Neural progenitor cell (in vitro differentiated cells): ENCODE measurements around the gene ME2. TPM values are rescaled to one million over a fixed set of nuclear protein-coding genes. Genes with fewer than 3 reads are reported as not detected.

ENCODE experiments used
- DNase-seq: peaks from one replicate; pipeline ENCODE4 v3.0.0-alpha.2; 2016; ENCODE audit warnings: low spot score
- H2AFZ ChIP-seq: fragments of 200-600 bp; sonication (generic); replicated peaks from 2 replicates; pipeline ENCODE4 v1.6.1; 2016; ENCODE audit warnings: antibody characterized with exemption
- H3F3A ChIP-seq: fragments of 200-600 bp; sonication (generic); 2 replicates; pipeline ENCODE4 v1.6.1; 2016; ENCODE audit warnings: antibody characterized with exemption, low read depth
- H3K27ac ChIP-seq: fragments of 200-600 bp; sonication (generic); 2 replicates; pipeline ENCODE4 v1.5.1; 2016; ENCODE audit warnings: mild to moderate bottlenecking
- H3K27me3 ChIP-seq: fragments of 200-600 bp; sonication (generic); 2 replicates; pipeline ENCODE4 v1.6.1; 2016; ENCODE audit warnings: mild to moderate bottlenecking, moderate library complexity
- H3K36me3 ChIP-seq: fragments of 200-600 bp; sonication (generic); 2 replicates; pipeline ENCODE4 v1.5.1; 2016
- H3K4me1 ChIP-seq: fragments of 200-600 bp; sonication (generic); 2 replicates; pipeline ENCODE4 v1.6.1; 2016; ENCODE audit warnings: mixed run types
- H3K4me2 ChIP-seq: fragments of 200-600 bp; sonication (generic); 2 replicates; pipeline ENCODE4 v1.6.1; 2016
- H3K4me3 ChIP-seq: fragments of 200-600 bp; sonication (generic); 2 replicates; pipeline ENCODE4 v1.5.1; 2016
- H3K79me2 ChIP-seq: fragments of 200-600 bp; sonication (generic); 2 replicates; pipeline ENCODE4 v1.6.1; 2016; ENCODE audit warnings: low read depth
- H3K9ac ChIP-seq: fragments of 200-600 bp; sonication (generic); 2 replicates; pipeline ENCODE4 v1.6.1; 2016
- H3K9me3 ChIP-seq: fragments of 200-600 bp; sonication (generic); 2 replicates; pipeline ENCODE4 v1.5.1; 2016; ENCODE audit warnings: low read depth
- H4K20me1 ChIP-seq: fragments of 200-600 bp; sonication (generic); 2 replicates; pipeline ENCODE4 v1.6.1; 2016; ENCODE audit warnings: low read depth
- H3K27ac Mint-ChIP-seq: 3 replicates; pipeline ENCODE4 v1.8.0; 2021; ENCODE audit warnings: mixed read lengths
- H3K27me3 Mint-ChIP-seq: 2 replicates; pipeline ENCODE4 v1.8.0; 2022; ENCODE audit warnings: low read depth, mild to moderate bottlenecking, inconsistent platforms, moderate library complexity, mixed read lengths; ENCODE audit not compliant: insufficient read depth
- H3K36me3 Mint-ChIP-seq: 3 replicates; pipeline ENCODE4 v1.8.0; 2021; ENCODE audit warnings: mixed read lengths
- H3K4me1 Mint-ChIP-seq: 3 replicates; pipeline ENCODE4 v1.8.0; 2021; ENCODE audit warnings: mixed read lengths
- H3K4me3 Mint-ChIP-seq: 3 replicates; pipeline ENCODE4 v1.8.0; 2021; ENCODE audit warnings: mild to moderate bottlenecking, moderate library complexity, mixed read lengths
- H3K9me3 Mint-ChIP-seq: 3 replicates; pipeline ENCODE4 v1.8.0; 2020; ENCODE audit warnings: mixed read lengths
- CTCF ChIP-seq: fragments of 200-600 bp; sonication (generic); IDR thresholded peaks from 2 replicates; pipeline ENCODE4 v1.5.1; 2017; ENCODE audit warnings: antibody characterized with exemption, mild to moderate bottlenecking
- EZH2 ChIP-seq: fragments of 200-600 bp; sonication (generic); IDR thresholded peaks from 2 replicates; pipeline ENCODE4 v1.6.1; 2017; ENCODE audit warnings: antibody characterized with exemption, mild to moderate bottlenecking, moderate library complexity
- EZH2phosphoT487 ChIP-seq: fragments of 200-600 bp; sonication (generic); IDR thresholded peaks from 2 replicates; pipeline ENCODE4 v1.6.1; 2017; ENCODE audit warnings: antibody characterized with exemption
- total RNA-seq: library from RNA; depleted of rRNA; stranded (reverse); fragments of >200 nt; gene quantifications from 2 replicates; pipeline ENCODE4 v1.2.3, GENCODE V29; 2015; ENCODE audit warnings: low replicate concordance

Gene ME2
- total RNA-seq, 1 donor from 2014 or later: 129 TPM

- no peak overlapping the region for H3K9ac ChIP-seq
- Mint-ChIP-seq H3K27ac (no peak overlapping the region), H3K4me1 (no peaks in the 10 kb centered on the region), H3K4me3 (no peak overlapping the region), H3K36me3 (peaks cover 59% of the 10 kb centered on the region), H3K9me3 (peaks cover 21% of the 10 kb centered on the region), H3K27me3 (no peaks in the 10 kb centered on the region)
- peaks cover 4% of the 10 kb centered on the region for H4K20me1 ChIP-seq
- DNase-seq: no peak
- no peaks in the 10 kb centered on the region for H3K27me3 ChIP-seq
- no peak overlapping the region for H3K4me3 ChIP-seq
- no peaks in the 10 kb centered on the region for H3K9me3 ChIP-seq
- no peaks in the 10 kb centered on the region for H3K4me1 ChIP-seq
- H3K36me3 ChIP-seq: peaks cover 8% of the 10 kb centered on the region
- TF ChIP-seq EZH2phosphoT487: no peak
- no peak for TF ChIP-seq EZH2
- no peak for TF ChIP-seq CTCF
- H3K79me2 ChIP-seq: peaks cover 15% of the 10 kb centered on the region
- no peak overlapping the region for H3K27ac ChIP-seq
- no peaks in the 10 kb centered on the region for H3F3A ChIP-seq
- no peak overlapping the region for H2AFZ ChIP-seq
- H3K4me2 ChIP-seq: no peak overlapping the region
Measured at GRCh38 chr18:50906843-50907242, 27.9 kb downstream of the ME2 start.

GRCh38 chr18:50909261-50909660 is 30.3 kb downstream of the ME2 start:
- Histone ChIP-seq H3K36me3 (peaks cover 18% of the 10 kb centered on the region), H3K4me2 (no peak overlapping the region), H3K4me1 (no peaks in the 10 kb centered on the region), H3K9ac (no peak overlapping the region), H3F3A (no peaks in the 10 kb centered on the region), H3K9me3 (no peaks in the 10 kb centered on the region), H4K20me1 (peaks cover 4% of the 10 kb centered on the region), H2AFZ (no peak overlapping the region), H3K4me3 (no peak overlapping the region), H3K27me3 (no peaks in the 10 kb centered on the region), H3K79me2 (peaks cover 15% of the 10 kb centered on the region), H3K27ac (no peak overlapping the region)
- Mint-ChIP-seq H3K27me3 (no peaks in the 10 kb centered on the region), H3K27ac (no peak overlapping the region), H3K4me1 (no peaks in the 10 kb centered on the region), H3K36me3 (peaks cover 65% of the 10 kb centered on the region), H3K4me3 (no peak overlapping the region), H3K9me3 (peaks cover 21% of the 10 kb centered on the region)
- no peak for TF ChIP-seq EZH2
- TF ChIP-seq EZH2phosphoT487: no peak
- TF ChIP-seq CTCF: no peak
- DNase-seq: no peak

- H3K36me3 Mint-ChIP-seq: peaks cover 53% of the 10 kb centered on the region
- H3K4me2 ChIP-seq: no peak overlapping the region
- H3K27me3 ChIP-seq: no peaks in the 10 kb centered on the region
- H3K9me3 Mint-ChIP-seq: peaks cover 9% of the 10 kb centered on the region
- H3K27ac ChIP-seq: no peak overlapping the region
- no peaks in the 10 kb centered on the region for H3K9me3 ChIP-seq
- H3K4me1 Mint-ChIP-seq: no peaks in the 10 kb centered on the region
- H3K27ac Mint-ChIP-seq: no peak overlapping the region
- H3K4me3 Mint-ChIP-seq: no peak overlapping the region
- H3F3A ChIP-seq: no peaks in the 10 kb centered on the region
- H4K20me1 ChIP-seq: peaks cover 4% of the 10 kb centered on the region
- no peak overlapping the region for H3K4me3 ChIP-seq
- H3K27me3 Mint-ChIP-seq: no peaks in the 10 kb centered on the region
- DNase-seq: no peak
- H3K79me2 ChIP-seq: no peaks in the 10 kb centered on the region
- no peaks in the 10 kb centered on the region for H3K4me1 ChIP-seq
- peaks cover 15% of the 10 kb centered on the region for H3K36me3 ChIP-seq
- no peak overlapping the region for H2AFZ ChIP-seq
- no peak for TF ChIP-seq EZH2
- TF ChIP-seq EZH2phosphoT487: no peak
- no peak for TF ChIP-seq CTCF
- H3K9ac ChIP-seq: no peak overlapping the region
Measured at GRCh38 chr18:50911006-50911405, 32.1 kb downstream of the ME2 start.
